Body of pancreas (tissue), 4 donors: ENCODE results near the gene ABI2.

Source experiments
- CTCF ChIP-seq, 7 experiments: fragments of 450-650 bp in 4 of 7; fragments of 200-600 bp in 3 of 7; sonication (generic) in 3 of 7; IDR thresholded peaks; one replicate each; pipeline ENCODE4 v1.5.1; 2016 to 2019; ENCODE audit warnings: antibody characterized with exemption in 7 of 7
- POLR2A ChIP-seq, 3 donors: fragments of 450-650 bp; IDR thresholded peaks; one replicate each; pipeline ENCODE4 v1.6.1; 2016; ENCODE audit warnings: antibody characterized with exemption in 3 of 3, mild to moderate bottlenecking in 2 of 3

DNA sequence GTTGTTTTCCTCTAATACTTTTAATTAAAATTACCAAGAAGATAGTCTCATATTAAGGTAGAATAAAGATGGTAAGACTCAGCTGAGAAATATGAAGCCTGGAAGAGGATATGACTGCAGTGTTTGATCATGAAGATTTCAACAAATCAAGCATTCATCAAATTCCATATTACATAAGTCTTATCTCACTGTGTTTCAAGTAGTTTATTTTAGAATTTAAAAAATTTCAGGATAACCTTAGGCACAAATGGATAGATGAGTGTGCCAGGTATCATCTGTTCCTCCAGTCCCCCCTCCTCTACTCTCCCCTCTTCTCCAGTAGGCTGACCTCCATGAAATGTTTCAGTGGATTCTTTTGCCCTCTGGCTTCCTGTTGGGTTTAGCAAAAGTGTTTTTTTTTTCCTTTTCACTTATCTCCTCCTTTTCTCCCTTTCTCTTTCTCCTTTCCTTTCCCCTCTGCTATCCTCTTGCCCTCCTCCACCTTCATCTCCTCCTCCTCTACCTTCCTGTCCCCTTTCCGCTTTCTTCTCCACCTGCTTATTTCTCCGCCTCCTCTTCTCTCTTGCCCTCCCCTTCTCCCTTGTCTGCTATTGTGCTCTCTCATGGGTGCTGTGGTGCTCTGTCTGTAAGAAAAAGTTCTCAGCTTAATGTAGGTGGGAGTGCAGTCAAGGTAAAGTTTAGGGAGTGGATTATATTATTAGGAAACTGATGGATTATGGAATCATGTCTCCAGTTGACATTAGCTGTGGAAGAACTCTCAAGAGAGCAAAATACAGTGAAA is 72.8 kb downstream of the ABI2 start:
- TF ChIP-seq CTCF (IDR thresholded peaks at IDR 0.05) = no peak
- no peak for TF ChIP-seq POLR2A (IDR thresholded peaks at IDR 0.05)
